GM23338 (cell line): ENCODE data around the gene FBXL19. TPM values are rescaled to one million over a fixed set of nuclear protein-coding genes. Genes with fewer than 3 reads are reported as not detected.
A peak's percentile ranks its signal among the peaks of the same experiment; 100 is the strongest.

Experiments used
- ATAC-seq: fragments of 200-7000 bp; cut with Tn5 transposase; 3 replicates; pipeline ENCODE4 v1.9.1; 2020
- DNase-seq: peaks from one replicate; pipeline ENCODE4 v3.0.0-alpha.2; 2015; ENCODE audit warnings: low spot score
- H2AFZ ChIP-seq: fragments of 200-600 bp; sonication (generic); 2 replicates; pipeline ENCODE4 v1.8.0; 2016; ENCODE audit warnings: antibody characterized with exemption, mild to moderate bottlenecking, moderate library complexity
- H3F3A ChIP-seq: fragments of 200-600 bp; sonication (generic); replicated peaks from 2 replicates; pipeline ENCODE4 v1.8.0; 2017; ENCODE audit warnings: antibody characterized with exemption, mixed run types, low read depth
- H3K27ac ChIP-seq: fragments of 200-600 bp; sonication (generic); 2 replicates; pipeline ENCODE4 v1.6.1; 2016; ENCODE audit warnings: low read depth
- H3K27me3 ChIP-seq: fragments of 200-600 bp; sonication (generic); 2 replicates; pipeline ENCODE4 v1.8.0; 2016; ENCODE audit warnings: mild to moderate bottlenecking, mixed run types, moderate library complexity; ENCODE audit not compliant: insufficient read depth
- H3K36me3 ChIP-seq: fragments of 200-600 bp; sonication (generic); 2 replicates; pipeline ENCODE4 v1.8.0; 2016; ENCODE audit warnings: mild to moderate bottlenecking; ENCODE audit not compliant: insufficient read depth
- H3K4me1 ChIP-seq: fragments of 200-600 bp; sonication (generic); 2 replicates; pipeline ENCODE4 v1.8.0; 2016; ENCODE audit warnings: mild to moderate bottlenecking, moderate library complexity; ENCODE audit not compliant: insufficient read depth
- H3K4me2 ChIP-seq: fragments of 200-600 bp; sonication (generic); 2 replicates; pipeline ENCODE4 v1.7.1; 2017; ENCODE audit warnings: mixed run types
- H3K4me3 ChIP-seq: fragments of 200-600 bp; sonication (generic); 2 replicates; pipeline ENCODE4 v1.6.1; 2016; ENCODE audit warnings: mixed run types
- H3K79me2 ChIP-seq: fragments of 200-600 bp; sonication (generic); replicated peaks from 2 replicates; pipeline ENCODE4 v1.8.0; 2017; ENCODE audit warnings: mild to moderate bottlenecking; ENCODE audit not compliant: insufficient read depth
- H3K9me2 ChIP-seq: fragments of 200-600 bp; sonication (generic); 2 replicates; pipeline ENCODE4 v1.8.0; 2017; ENCODE audit not compliant: insufficient read depth
- H4K20me1 ChIP-seq: fragments of 200-600 bp; sonication (generic); replicated peaks from 2 replicates; pipeline ENCODE4 v1.8.0; 2017; ENCODE audit warnings: mild to moderate bottlenecking; ENCODE audit not compliant: insufficient read depth
- H3K27ac Mint-ChIP-seq: 2 replicates; pipeline ENCODE4 v1.8.0; 2020; ENCODE audit warnings: inconsistent platforms, mild to moderate bottlenecking, moderate library complexity, mixed read lengths
- H3K27me3 Mint-ChIP-seq: 3 replicates; pipeline ENCODE4 v1.8.0; 2022; ENCODE audit warnings: low read depth, mild to moderate bottlenecking, moderate library complexity, mixed read lengths, inconsistent platforms; ENCODE audit not compliant: insufficient read depth, poor library complexity
- H3K36me3 Mint-ChIP-seq: 3 replicates; pipeline ENCODE4 v1.8.0; 2021; ENCODE audit warnings: low read depth, mild to moderate bottlenecking, inconsistent platforms, moderate library complexity, mixed read lengths
- H3K4me1 Mint-ChIP-seq: 3 replicates; pipeline ENCODE4 v1.8.0; 2020; ENCODE audit warnings: mild to moderate bottlenecking, inconsistent platforms, mixed read lengths
- H3K4me3 Mint-ChIP-seq: 3 replicates; pipeline ENCODE4 v1.8.0; 2021; ENCODE audit warnings: moderate library complexity, mild to moderate bottlenecking, inconsistent platforms, mixed read lengths
- H3K9me3 Mint-ChIP-seq: 3 replicates; pipeline ENCODE4 v1.8.0; 2020; ENCODE audit warnings: moderate library complexity, mild to moderate bottlenecking, inconsistent platforms, mixed read lengths
- JUNB ChIP-seq: IDR thresholded peaks from one replicate; pipeline ENCODE4 v1.6.1; 2016; ENCODE audit warnings: antibody characterized with exemption; ENCODE audit not compliant: unreplicated experiment
- NANOG ChIP-seq: IDR thresholded peaks from 2 replicates; pipeline ENCODE4 v1.6.1; 2016; ENCODE audit warnings: antibody characterized with exemption, borderline replicate concordance
- POLR2AphosphoS5 ChIP-seq: IDR thresholded peaks from 2 replicates; pipeline ENCODE4 v1.6.1; 2016; ENCODE audit warnings: antibody characterized with exemption, low read depth
- ZNF462 ChIP-seq: fragments of 250-450 bp; sonication (Bioruptor Pico); IDR thresholded peaks from 2 replicates; pipeline ENCODE4 v1.5.0; 2020; ENCODE audit warnings: mild to moderate bottlenecking, moderate library complexity
- polyA plus RNA-seq: library from polyadenylated mRNA; unstranded; fragments of >200 nt; fragmentation: Nextera tagmentation; extraction: Ambion mirVana; gene quantifications from 2 replicates; pipeline ENCODE4 v1.2.1, GENCODE V29; 2016
- total RNA-seq: library from RNA; depleted of rRNA; stranded (reverse); fragments of >200 nt; shearing (Covaris generic); gene quantifications from 2 replicates; pipeline ENCODE4 v1.2.3, GENCODE V29; 2014
- TF ChIP-seq, protein P1 (sequence below): IDR thresholded peaks from one replicate; pipeline ENCODE4 v1.6.1; 2018; ENCODE audit warnings: antibody characterized with exemption; ENCODE audit not compliant: unreplicated experiment
- TF ChIP-seq, protein P2 (sequence below): IDR thresholded peaks from 2 replicates; pipeline ENCODE4 v1.6.1; 2016; ENCODE audit warnings: antibody characterized with exemption

The FBXL19 gene
- total and polyA plus RNA-seq, 2 experiments from 2014 or later = 12.5 to 71.5 TPM

DNA sequence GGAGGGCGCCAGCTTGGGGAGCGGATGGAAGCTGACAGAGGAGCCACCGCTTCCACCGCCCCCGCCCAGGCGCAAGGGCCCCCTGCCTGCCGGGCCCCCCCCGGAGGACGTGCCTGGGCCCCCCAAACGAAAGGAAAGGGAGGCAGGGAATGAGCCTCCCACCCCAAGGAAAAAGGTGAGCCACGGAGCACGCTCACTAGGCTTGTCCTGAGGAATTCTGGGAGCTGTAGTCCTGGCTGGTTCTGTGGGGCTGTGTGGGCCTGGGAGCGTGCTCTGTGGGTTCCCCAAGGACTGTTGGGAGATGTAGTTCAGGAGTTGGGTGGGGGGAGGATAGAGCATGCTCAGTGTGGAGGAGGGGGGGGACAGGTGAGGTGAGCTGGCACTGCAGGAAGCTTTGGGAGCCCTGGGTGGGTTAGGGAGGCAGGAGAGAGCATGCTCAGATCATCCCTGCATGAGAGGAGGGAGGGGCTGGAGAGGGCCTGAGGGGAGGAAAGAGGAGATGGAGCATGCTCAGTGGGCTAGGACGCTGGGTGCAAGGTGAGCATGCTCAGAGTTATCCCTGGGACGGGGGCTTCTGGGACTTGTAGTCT is 4.5 kb downstream of the FBXL19 start:
- peaks cover 9% of the 10 kb centered on the region; the same call in 1 of the 2 replicates for H3K4me1 ChIP-seq
- ATAC-seq = peak; percentile 72
- H3K36me3 Mint-ChIP-seq = peaks cover 41% of the 10 kb centered on the region
- H3K27ac ChIP-seq = no peak overlapping the region
- peak overlapping the region; percentile 20; the same call in 1 of the 2 replicates for H3K4me3 ChIP-seq
- H3F3A ChIP-seq = 0 out of 2 replicates have a peak, but pooled peaks cover 5% of the 10 kb centered on the region
- H3K27ac Mint-ChIP-seq = peak overlapping the region; percentile 70; the same call in 1 of the 2 replicates
- DNase-seq = peak; percentile 85
- H3K9me2 ChIP-seq = no peaks in the 10 kb centered on the region
- TF ChIP-seq ZNF462 (CRISPR knock-in tag) (no peak), NANOG (no peak), JUNB (no peak), POLR2AphosphoS5 (peak; percentile 41)
- TF ChIP-seq, protein P1, sequence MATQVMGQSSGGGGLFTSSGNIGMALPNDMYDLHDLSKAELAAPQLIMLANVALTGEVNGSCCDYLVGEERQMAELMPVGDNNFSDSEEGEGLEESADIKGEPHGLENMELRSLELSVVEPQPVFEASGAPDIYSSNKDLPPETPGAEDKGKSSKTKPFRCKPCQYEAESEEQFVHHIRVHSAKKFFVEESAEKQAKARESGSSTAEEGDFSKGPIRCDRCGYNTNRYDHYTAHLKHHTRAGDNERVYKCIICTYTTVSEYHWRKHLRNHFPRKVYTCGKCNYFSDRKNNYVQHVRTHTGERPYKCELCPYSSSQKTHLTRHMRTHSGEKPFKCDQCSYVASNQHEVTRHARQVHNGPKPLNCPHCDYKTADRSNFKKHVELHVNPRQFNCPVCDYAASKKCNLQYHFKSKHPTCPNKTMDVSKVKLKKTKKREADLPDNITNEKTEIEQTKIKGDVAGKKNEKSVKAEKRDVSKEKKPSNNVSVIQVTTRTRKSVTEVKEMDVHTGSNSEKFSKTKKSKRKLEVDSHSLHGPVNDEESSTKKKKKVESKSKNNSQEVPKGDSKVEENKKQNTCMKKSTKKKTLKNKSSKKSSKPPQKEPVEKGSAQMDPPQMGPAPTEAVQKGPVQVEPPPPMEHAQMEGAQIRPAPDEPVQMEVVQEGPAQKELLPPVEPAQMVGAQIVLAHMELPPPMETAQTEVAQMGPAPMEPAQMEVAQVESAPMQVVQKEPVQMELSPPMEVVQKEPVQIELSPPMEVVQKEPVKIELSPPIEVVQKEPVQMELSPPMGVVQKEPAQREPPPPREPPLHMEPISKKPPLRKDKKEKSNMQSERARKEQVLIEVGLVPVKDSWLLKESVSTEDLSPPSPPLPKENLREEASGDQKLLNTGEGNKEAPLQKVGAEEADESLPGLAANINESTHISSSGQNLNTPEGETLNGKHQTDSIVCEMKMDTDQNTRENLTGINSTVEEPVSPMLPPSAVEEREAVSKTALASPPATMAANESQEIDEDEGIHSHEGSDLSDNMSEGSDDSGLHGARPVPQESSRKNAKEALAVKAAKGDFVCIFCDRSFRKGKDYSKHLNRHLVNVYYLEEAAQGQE = no peak
- TF ChIP-seq, protein P2, sequence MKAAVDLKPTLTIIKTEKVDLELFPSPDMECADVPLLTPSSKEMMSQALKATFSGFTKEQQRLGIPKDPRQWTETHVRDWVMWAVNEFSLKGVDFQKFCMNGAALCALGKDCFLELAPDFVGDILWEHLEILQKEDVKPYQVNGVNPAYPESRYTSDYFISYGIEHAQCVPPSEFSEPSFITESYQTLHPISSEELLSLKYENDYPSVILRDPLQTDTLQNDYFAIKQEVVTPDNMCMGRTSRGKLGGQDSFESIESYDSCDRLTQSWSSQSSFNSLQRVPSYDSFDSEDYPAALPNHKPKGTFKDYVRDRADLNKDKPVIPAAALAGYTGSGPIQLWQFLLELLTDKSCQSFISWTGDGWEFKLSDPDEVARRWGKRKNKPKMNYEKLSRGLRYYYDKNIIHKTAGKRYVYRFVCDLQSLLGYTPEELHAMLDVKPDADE = peak; percentile 92
- peak overlapping the region; percentile 48; the same call in 1 of the 2 replicates for H3K4me2 ChIP-seq
- peak overlapping the region; percentile 30; the same call in 1 of the 3 replicates for H3K4me3 Mint-ChIP-seq
- H3K36me3 ChIP-seq = peaks cover 27% of the 10 kb centered on the region
- peaks cover 4% of the 10 kb centered on the region; the same call in 1 of the 2 replicates for H4K20me1 ChIP-seq
- peaks cover 11% of the 10 kb centered on the region for H3K4me1 Mint-ChIP-seq
- H3K27me3 Mint-ChIP-seq = peaks cover 4% of the 10 kb centered on the region
- H3K9me3 Mint-ChIP-seq = no peaks in the 10 kb centered on the region
- no peak overlapping the region for H2AFZ ChIP-seq
- H3K27me3 ChIP-seq = no peaks in the 10 kb centered on the region
- peaks cover 18% of the 10 kb centered on the region for H3K79me2 ChIP-seq
